Iris pigment epithelial cell (primary cell): ENCODE data around the gene VCL.

ENCODE experiments used
- DNase-seq: peaks from one replicate; pipeline ENCODE4 v3.0.0-alpha.2; 2011; ENCODE audit warnings: low read depth

The VCL gene

DNA sequence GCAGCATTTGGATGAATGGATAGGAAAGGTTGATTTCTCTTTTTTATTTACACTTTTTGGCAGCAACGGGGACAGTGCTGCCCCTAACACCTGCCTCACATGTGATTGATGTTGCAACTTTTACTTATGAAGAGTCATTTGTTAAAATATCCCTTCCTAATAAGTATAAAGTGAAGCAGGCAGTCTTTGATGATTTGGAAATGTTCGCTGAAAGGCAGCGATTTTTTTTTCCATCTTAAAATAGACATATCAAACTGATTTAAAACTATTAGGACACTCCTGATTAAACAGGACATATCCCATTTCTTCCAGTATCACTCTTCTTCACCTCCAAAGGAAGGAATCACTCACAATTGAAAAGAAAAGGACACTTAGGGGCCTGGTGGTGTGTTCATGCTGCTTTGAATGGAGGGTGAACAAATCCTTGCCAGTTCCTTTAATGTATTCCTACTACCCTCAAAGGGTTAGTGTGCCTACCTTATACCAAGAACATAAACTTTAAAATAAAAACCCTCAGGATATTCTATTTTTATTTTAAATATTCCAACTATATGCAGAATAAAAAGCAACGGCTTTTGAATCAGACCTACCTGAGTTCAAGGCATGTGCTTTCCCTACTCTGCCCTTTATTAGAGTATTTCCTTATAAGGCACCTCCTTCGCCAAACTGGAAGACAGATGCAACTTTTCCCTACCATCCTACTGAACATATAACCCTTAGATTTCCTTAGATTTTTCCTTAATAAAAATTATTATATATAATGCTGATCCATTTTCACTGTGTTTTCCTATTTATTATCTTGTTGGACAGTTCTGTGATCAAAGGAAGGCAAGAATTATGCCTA is 154.2 kb downstream of the VCL start:
- DNase-seq: no peak

GRCh38 chr10:74153123-74153522 is 155.2 kb downstream of the VCL start:
- peak; percentile 82 for DNase-seq

DNA sequence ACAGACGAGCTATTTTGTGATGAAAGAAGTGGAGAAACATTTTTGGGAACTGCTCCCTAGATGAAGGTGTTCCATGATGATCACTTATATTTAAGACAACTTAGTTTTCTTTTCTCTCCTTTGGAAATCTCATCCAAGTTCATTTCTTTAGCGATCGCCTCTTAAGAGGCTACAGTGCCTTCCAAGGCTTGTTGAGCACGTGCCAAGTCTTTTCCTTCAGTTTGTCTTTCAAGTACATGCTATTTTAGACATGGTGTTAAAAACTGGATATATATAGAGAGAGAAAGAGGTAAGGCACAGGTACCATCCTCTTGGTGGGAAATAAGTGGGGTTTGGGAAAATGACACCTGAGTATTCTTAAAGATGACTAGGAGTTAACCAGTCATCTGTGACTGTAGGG is 155.8 kb downstream of the VCL start:
- DNase-seq: no peak

GRCh38 chr10:74156919-74157289 is 159.0 kb downstream of the VCL start:
- peak; percentile 76 for DNase-seq

DNA sequence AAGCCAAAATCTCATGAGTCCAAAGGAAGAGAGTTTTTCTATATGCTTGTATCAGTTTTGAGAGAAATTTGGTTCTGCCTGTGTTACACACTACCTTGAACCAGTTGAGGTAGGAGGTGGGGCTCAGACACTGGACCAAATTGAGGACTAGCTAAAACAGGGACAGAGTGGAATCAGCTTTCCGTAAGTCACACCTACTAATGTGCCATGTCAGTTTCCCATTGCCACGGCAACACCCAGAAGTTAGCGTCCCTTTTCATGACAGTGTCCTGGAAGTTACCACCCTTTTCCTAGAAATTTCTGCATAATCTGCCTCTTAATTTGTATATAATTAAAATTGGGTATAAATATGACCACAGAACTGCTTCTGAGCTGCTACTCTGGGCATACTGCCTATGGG is 162.1 kb downstream of the VCL start:
- no peak for DNase-seq

DNA sequence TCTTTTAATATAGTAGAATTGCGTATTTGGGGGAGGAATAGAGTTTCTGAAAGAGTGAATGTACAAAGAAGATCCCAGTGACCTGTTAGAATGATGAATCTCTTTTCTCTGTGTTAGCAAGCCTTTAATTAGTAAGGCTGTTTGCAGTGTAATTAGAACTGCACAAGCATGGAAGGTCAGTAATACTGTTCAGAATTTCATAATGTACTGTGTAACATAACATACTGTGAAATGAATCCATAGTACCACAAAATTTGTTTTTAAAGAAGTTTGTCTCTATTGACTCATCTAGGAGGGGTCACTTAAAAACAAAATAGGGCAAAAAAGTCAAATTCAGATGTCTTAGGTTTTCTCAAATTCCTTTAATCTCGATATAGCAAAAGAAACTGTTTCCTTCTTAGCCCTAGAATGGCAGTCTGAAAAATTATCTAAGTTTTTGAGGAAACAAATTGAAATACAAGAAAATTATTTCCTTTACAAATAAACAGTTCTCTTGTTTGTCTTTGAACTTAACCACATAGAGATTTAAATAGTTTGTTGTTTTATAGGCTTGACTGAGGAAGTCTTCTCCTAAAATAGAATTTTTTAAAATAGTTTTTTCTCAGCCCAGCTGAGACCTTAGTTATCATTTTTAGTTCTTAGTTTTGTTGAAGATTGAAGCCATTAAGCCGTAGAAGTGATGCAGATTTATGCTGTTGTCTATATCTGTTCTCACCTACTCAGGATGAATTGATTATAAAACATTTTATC is 165.6 kb downstream of the VCL start:
- DNase-seq: no peak

DNA sequence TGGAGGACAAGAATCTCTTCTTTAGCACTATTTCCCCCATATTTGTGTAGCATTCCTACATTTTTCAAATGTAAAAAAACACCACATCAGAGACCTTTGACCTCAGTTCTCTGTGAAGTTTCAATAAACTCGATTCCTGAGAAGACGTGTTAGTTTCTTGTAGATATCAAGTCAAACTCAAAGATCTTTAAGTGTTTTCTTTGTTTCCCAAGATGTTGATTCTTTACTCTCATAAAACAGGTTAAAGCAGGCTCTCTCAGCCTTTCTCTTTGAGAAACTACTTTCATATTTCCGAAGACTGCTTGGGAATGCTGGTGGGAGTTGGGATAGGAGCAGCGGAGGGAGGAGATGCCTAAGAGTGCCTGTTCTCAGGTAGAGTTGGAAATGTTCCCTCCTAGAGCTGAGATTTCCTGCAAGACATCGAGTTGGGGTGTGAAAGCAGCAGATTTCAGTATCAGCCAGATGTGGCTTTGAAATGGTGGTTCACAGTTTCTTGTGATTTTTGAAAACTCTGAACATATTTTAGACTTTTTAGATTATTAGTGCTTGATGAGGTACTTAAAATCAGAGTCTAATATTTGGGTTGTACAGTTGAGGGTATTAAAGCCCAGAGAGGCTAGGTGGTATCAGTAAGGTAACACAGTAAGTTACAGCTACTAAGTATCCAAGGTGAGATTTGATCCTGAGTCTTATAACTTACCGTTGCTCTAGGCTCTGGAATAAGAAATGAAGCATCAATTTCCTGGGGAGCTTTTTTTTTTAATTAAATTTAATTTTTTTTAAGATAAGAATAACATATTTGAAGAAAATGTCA is 167.0 kb downstream of the VCL start:
- DNase-seq: peak; percentile 65

DNA sequence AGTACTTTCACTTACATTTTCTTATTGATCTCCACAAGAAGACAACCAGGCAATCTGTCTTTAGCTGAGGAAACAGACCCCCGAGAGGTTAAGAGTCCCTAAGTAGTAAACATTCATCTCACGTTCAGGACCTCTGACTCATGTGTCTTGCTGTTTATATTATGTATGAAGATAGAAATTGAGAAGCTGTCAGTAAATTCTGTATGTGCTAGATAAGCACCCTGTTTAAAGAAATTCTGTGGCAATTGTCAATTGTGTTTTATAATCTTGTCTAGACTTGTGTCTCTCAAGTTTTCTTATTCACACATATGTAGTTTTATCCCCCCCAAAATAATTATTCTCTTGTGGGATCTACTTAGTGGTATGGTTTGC is 167.6 kb downstream of the VCL start:
- peak; percentile 67 for DNase-seq

- no peak for DNase-seq
These were observed 169.5 kb downstream of the VCL start for GRCh38 chr10:74167443-74167842.
